GM12878 (cell line): Measurements from ENCODE around the gene DUS3L. TPM values are rescaled to one million over a fixed set of nuclear protein-coding genes. Genes with fewer than 3 reads are reported as not detected.

Source experiments
- ATAC-seq: fragments of 200-7000 bp; cut with Tn5 transposase; 3 replicates; pipeline ENCODE4 v1.9.1; 2020; ENCODE audit warnings: mild to moderate bottlenecking, moderate library complexity
- BruUV-seq: library from RNA; stranded (reverse); fragments of 400-500 nt; replicated peaks from 2 replicates; lab custom pipeline; 2021; lab: Mats Ljungman, UMichigan
- CTCF ChIA-PET: fragments of 300-600 bp; sonication (Branson Sonifier 250); formaldehyde crosslinking; extraction: SDS; loops from one replicate; lab custom pipeline; 2021; ENCODE audit warnings: inconsistent platforms; lab: Yijun Ruan, JAX
- POLR2A ChIA-PET: fragments of 350-600 bp; formaldehyde crosslinking; extraction: SDS; loops from one replicate; lab custom pipeline; 2021; ENCODE audit warnings: inconsistent platforms; lab: Charles Lee
- RAD21 ChIA-PET: fragments of 300-600 bp; sonication (Branson Sonifier 250); formaldehyde crosslinking; loops from one replicate; lab custom pipeline; 2023; ENCODE audit warnings: antibody characterized with exemption; ENCODE audit not compliant: unreplicated experiment; lab: Charles Lee
- SMC1A ChIA-PET: fragments of 300-600 bp; sonication (Branson Sonifier 250); formaldehyde crosslinking; loops from one replicate; lab custom pipeline; 2023; ENCODE audit not compliant: unreplicated experiment, uncharacterized antibody; lab: Charles Lee
- DNase-seq: peaks from one replicate; pipeline ENCODE4 v3.0.0-alpha.2; 2011; ENCODE audit warnings: low read depth, low spot score
- FAIRE-seq: peaks from 3 replicates; lab custom pipeline; 2011; peaks lifted over from hg19 to GRCh38; lab: Jason Lieb, UNC
- H2AFZ ChIP-seq: 2 replicates; pipeline ENCODE4 v1.6.0; 2011; ENCODE audit warnings: low read depth, low read length, control low read depth; ENCODE audit not compliant: control insufficient read depth
- H3K27ac ChIP-seq: 2 replicates; pipeline ENCODE4 v1.5.1; 2011; ENCODE audit warnings: control low read depth; ENCODE audit not compliant: control insufficient read depth, insufficient read depth
- H3K27me3 ChIP-seq, 2 experiments: replicated peaks in 1 of 2; 2 replicates each; pipeline versions ENCODE4 v1.6.0 to v1.6.1; 2011; ENCODE audit warnings: low read length in 1 of 2; ENCODE audit not compliant: control insufficient read depth in 2 of 2, insufficient read depth in 2 of 2
- H3K36me3 ChIP-seq, 2 experiments: 2 replicates each; pipeline ENCODE4 v1.5.1; 2011; ENCODE audit warnings: low read length in 1 of 2; ENCODE audit not compliant: control insufficient read depth in 2 of 2, insufficient read depth in 2 of 2
- H3K4me1 ChIP-seq: 2 replicates; pipeline ENCODE4 v1.6.1; 2011; ENCODE audit warnings: mild to moderate bottlenecking, low read length, moderate library complexity, mixed read lengths; ENCODE audit not compliant: control insufficient read depth, insufficient read depth
- H3K4me2 ChIP-seq: 2 replicates; pipeline ENCODE4 v1.6.0; 2011; ENCODE audit warnings: control low read depth; ENCODE audit not compliant: control insufficient read depth, insufficient read depth
- H3K4me3 ChIP-seq: fragments of 200-600 bp; sonication (generic); 2 replicates; pipeline ENCODE4 v1.5.1; 2016
- H3K79me2 ChIP-seq: 2 replicates; pipeline ENCODE4 v1.6.0; 2011; ENCODE audit warnings: low read length; ENCODE audit not compliant: control insufficient read depth, insufficient read depth
- H3K9ac ChIP-seq: 2 replicates; pipeline ENCODE4 v1.8.0; 2011; ENCODE audit warnings: low read length, control low read depth, mixed read lengths; ENCODE audit not compliant: control insufficient read depth, insufficient read depth
- H3K9me3 ChIP-seq: replicated peaks from 3 replicates; pipeline ENCODE4 v1.5.1; 2011; ENCODE audit warnings: mild to moderate bottlenecking, low read length; ENCODE audit not compliant: control insufficient read depth, insufficient read depth
- H4K20me1 ChIP-seq: 2 replicates; pipeline ENCODE4 v1.6.0; 2011; ENCODE audit not compliant: control insufficient read depth, insufficient read depth
- CBX5 ChIP-seq: sonication (generic); IDR thresholded peaks from 2 replicates; pipeline ENCODE4 v1.6.1; 2016; ENCODE audit warnings: low read depth, moderate library complexity, mild to moderate bottlenecking, inconsistent platforms
- CUX1 ChIP-seq: IDR thresholded peaks from 2 replicates; pipeline ENCODE4 v1.6.1; 2012; ENCODE audit warnings: improper control_type of control experiment, low read depth, low read length; ENCODE audit not compliant: insufficient replicate concordance
- EP300 ChIP-seq, 2 experiments: fragments of 150-350 bp in 1 of 2; IDR thresholded peaks; 2 replicates each; pipeline ENCODE4 v1.6.1; 2011 to 2012; ENCODE audit warnings: low read depth in 2 of 2, low read length in 2 of 2, borderline replicate concordance in 1 of 2, improper control_type of control experiment in 1 of 2, inconsistent platforms in 1 of 2; ENCODE audit not compliant: control insufficient read depth in 1 of 2
- GATAD2B ChIP-seq: fragments of 450-650 bp; conservative IDR thresholded peaks from 2 replicates; pipeline ENCODE4 v1.6.1; 2017; ENCODE audit warnings: low read depth, mild to moderate bottlenecking, moderate library complexity
- HCFC1 ChIP-seq: fragments of 150-350 bp; IDR thresholded peaks from 2 replicates; pipeline ENCODE4 v1.6.1; 2014; ENCODE audit warnings: low read length
- HDAC2 ChIP-seq: fragments of 200-600 bp; sonication (generic); IDR thresholded peaks from 2 replicates; pipeline ENCODE4 v1.6.1; 2017
- IKZF1 ChIP-seq: fragments of 450-650 bp; conservative IDR thresholded peaks from 2 replicates; pipeline ENCODE4 v1.6.1; 2017; ENCODE audit warnings: antibody characterized with exemption, mild to moderate bottlenecking
- IRF4 ChIP-seq: IDR thresholded peaks from 2 replicates; pipeline ENCODE4 v1.6.1; 2011; ENCODE audit warnings: low read depth, low read length
- MEF2B ChIP-seq: fragments of 450-650 bp; IDR thresholded peaks from 2 replicates; pipeline ENCODE4 v1.6.1; 2018; ENCODE audit warnings: mild to moderate bottlenecking, moderate library complexity; ENCODE audit not compliant: partially characterized antibody, poor library complexity, severe bottlenecking
- NBN ChIP-seq: fragments of 450-650 bp; IDR thresholded peaks from 2 replicates; pipeline ENCODE4 v1.6.1; 2016
- NFYB ChIP-seq: IDR thresholded peaks from 2 replicates; pipeline ENCODE4 v1.6.1; 2011; ENCODE audit warnings: low read depth, mild to moderate bottlenecking, low read length, improper control_type of control experiment, moderate library complexity; ENCODE audit not compliant: insufficient read depth
- POLR2AphosphoS5 ChIP-seq: IDR thresholded peaks from 2 replicates; pipeline ENCODE4 v1.6.1; 2011; ENCODE audit warnings: mild to moderate bottlenecking, low read length, inconsistent platforms
- SP1 ChIP-seq: IDR thresholded peaks from one replicate; pipeline ENCODE4 v1.6.1; 2011; ENCODE audit warnings: low read depth, low read length
- SRF ChIP-seq, 2 experiments: IDR thresholded peaks; 2 replicates each; pipeline ENCODE4 v1.6.1; 2011; ENCODE audit warnings: low read depth in 2 of 2, low read length in 2 of 2, mild to moderate bottlenecking in 1 of 2, moderate library complexity in 1 of 2
- USF2 ChIP-seq: IDR thresholded peaks from 2 replicates; pipeline ENCODE4 v1.6.1; 2011; ENCODE audit warnings: low read depth, low read length, improper control_type of control experiment, borderline replicate concordance
- WGBS: methylation state at CpG from one replicate; pipeline ENCODE4 v1.1.6; 2016; ENCODE audit warnings: low lambda C conversion rate; ENCODE audit not compliant: insufficient replicate concordance, insufficient coverage; ENCODE audit errors: missing lambda C conversion rate; 5-methylcytosine and 5-hydroxymethylcytosine counted together
- in situ Hi-C: fragments of 300-500 bp; cut with MboI; formaldehyde crosslinking; loops from 9 replicates; pipeline ENCODE4 v1.14.3; 2018; ENCODE audit warnings: mixed read lengths
- intact Hi-C: fragments of 100-400 bp; cut with micrococcal nuclease; formaldehyde crosslinking; loops from one replicate; pipeline ENCODE4 v1.14.2; 2022; ENCODE audit not compliant: unreplicated experiment
- polyA plus RNA-seq, 11 experiments: library from polyadenylated mRNA; depleted of rRNA in 4 of 11; unstranded in 6 of 11; stranded (reverse) in 5 of 11; fragments of >200 nt; fragmentation: Nextera tagmentation in 4 of 11; fragmentation: Illumina TruSeq in 1 of 11; extraction: Ambion mirVana in 4 of 11; extraction: Trizol in 1 of 11; gene quantifications; 1 replicate in 1 of 11; 2 replicates in 10 of 11; pipeline versions ENCODE4 v1.2.1 to v1.2.3, GENCODE V29; 2011 to 2016; ENCODE audit warnings: inconsistent platforms in 2 of 11, missing spikeins in 2 of 11, low read depth in 1 of 11
- total RNA-seq, 4 experiments: library from RNA; depleted of rRNA in 3 of 4; stranded (reverse); fragments of >200 nt in 3 of 4; fragmentation: Illumina TruSeq in 1 of 4; extraction: Trizol in 1 of 4; gene quantifications; 2 replicates each; pipeline versions ENCODE4 v1.2.1 to v1.2.3, GENCODE V29; 2013 to 2021

Gene DUS3L
- total and polyA plus RNA-seq, 10 of the 15 experiments (the other 5 are each of a cell fraction or from before 2014, with no cell fraction given) = 0.64 to 47.6 (median 31.1) TPM

GRCh38 chr19:5839065-5840017, 48.4 kb upstream of the DUS3L start, which contains the start of gene FUT6 (continued):
- no peak for TF ChIP-seq IRF4
- no peak for TF ChIP-seq NBN
- TF ChIP-seq, all 136 proteins: peak for 0

GRCh38 chr19:5838353-5839064, 47.5 kb upstream of the DUS3L start:
- Histone ChIP-seq H3K9ac (no peak overlapping the region), H2AFZ (no peak overlapping the region), H3K27ac (no peak overlapping the region), H3K36me3 (no peaks in the 10 kb centered on the region), H3K4me3 (no peak overlapping the region), H4K20me1 (no peaks in the 10 kb centered on the region), H3K4me2 (no peak overlapping the region), H3K4me1 (no peaks in the 10 kb centered on the region), H3K79me2 (no peaks in the 10 kb centered on the region), H3K9me3 (no peaks in the 10 kb centered on the region), H3K27me3 (no peaks in the 10 kb centered on the region; a peak in 1 of 4 replicates)
- BruUV-seq = no TSS peak
- SMC1A ChIA-PET = no interaction called here
- CTCF ChIA-PET = interaction anchor here (0.6 kb wide), 1 partner anchor 30 kb away, joined by 3 read pairs; no protein-coding TSS in a partner anchor
- in situ Hi-C loops (no loop called here), intact Hi-C loops (no loop called here)
- FAIRE-seq = no peak
- RAD21 ChIA-PET = no interaction called here
- DNase-seq = no peak
- WGBS = 27% methylated on average over 18 of the region's 20 CpGs
- POLR2A ChIA-PET = no interaction called here
- ATAC-seq = no peak
- TF ChIP-seq CBX5 (no peak), IKZF1 (no peak), GATAD2B (no peak), USF2 (no peak), HDAC2 (no peak), EP300 (IDR thresholded peaks at IDR 0.05; ENCODE audit: borderline replicate concordance in 1 of 2, control insufficient read depth in 1 of 2, low read depth in 2 of 2, low read length in 2 of 2) (no peak), MEF2B (no peak), CUX1 (no peak), SP1 (no peak), POLR2AphosphoS5 (no peak), SRF (IDR thresholded peaks at IDR 0.05; ENCODE audit: low read depth in 2 of 2, low read length in 2 of 2) (no peak), IRF4 (no peak), NFYB (no peak), HCFC1 (no peak)
